Stimulated activated CD4-positive, alpha-beta T cell treated with anti-CD3 and anti-CD28 coated beads, Interleukin-15, amount 100 ng/mL, for 48 hours (primary cell): ENCODE data around the gene TRIP13.
"Not testable (repeated sequence)": the region's sequence is repeated elsewhere in the genome, so short reads cannot be mapped to it uniquely, and the experiment has no call there.

Experiments used
- DNase-seq, 2 donors: peaks; one replicate each; pipeline ENCODE4 v3.0.0-alpha.2; 2020; ENCODE audit warnings: low read depth in 2 of 2

Gene TRIP13

GRCh38 chr5:919356-920000 lies 26.8 kb downstream of the TRIP13 start:
- no peak for DNase-seq

GRCh38 chr5:920321-920720 lies 27.6 kb downstream of the TRIP13 start:
- DNase-seq, result no peak

GRCh38 chr5:921456-922435 lies 29.1 kb downstream of the TRIP13 start:
- no peak for DNase-seq

- DNase-seq, result no peak
Observed at GRCh38 chr5:922436-923280, 30.0 kb downstream of the TRIP13 start.

GRCh38 chr5:923281-923873 lies 30.7 kb downstream of the TRIP13 start:
- peak; percentile 38 to 60 for DNase-seq

GRCh38 chr5:926417-927171 lies 33.9 kb downstream of the TRIP13 start:
- peak in 1 of 2 donors; percentile 31 for DNase-seq

GRCh38 chr5:927172-928015 lies 34.7 kb downstream of the TRIP13 start:
- no peak for DNase-seq

- DNase-seq, result not testable (repeated sequence)
Observed at GRCh38 chr5:929182-929581, 36.5 kb downstream of the TRIP13 start.

GRCh38 chr5:929596-929995 lies 36.9 kb downstream of the TRIP13 start:
- DNase-seq, result no peak

GRCh38 chr5:930866-931265 lies 38.2 kb downstream of the TRIP13 start:
- no peak for DNase-seq

GRCh38 chr5:931570-932145 lies 39.0 kb downstream of the TRIP13 start:
- no peak for DNase-seq

- no peak for DNase-seq
Observed at GRCh38 chr5:932151-932627, 39.5 kb downstream of the TRIP13 start.

GRCh38 chr5:932628-933250 lies 40.1 kb downstream of the TRIP13 start:
- DNase-seq, result no peak

GRCh38 chr5:933251-933861 lies 40.7 kb downstream of the TRIP13 start:
- DNase-seq, result no peak

GRCh38 chr5:933951-934350 lies 41.3 kb downstream of the TRIP13 start:
- not testable (repeated sequence) for DNase-seq

GRCh38 chr5:934381-934967 lies 41.8 kb downstream of the TRIP13 start:
- not testable (repeated sequence) for DNase-seq

GRCh38 chr5:935510-936084 lies 42.9 kb downstream of the TRIP13 start:
- no peak for DNase-seq
